Stimulated activated CD8-positive, alpha-beta memory T cell treated with anti-CD3 and anti-CD28 coated beads, Interleukin-12 subunit alpha, Interleukin-12 subunit beta, amount 100 ng/mL, for 24 hours (primary cell): ENCODE results near the gene CASP10.
A peak's percentile ranks its signal among the peaks of the same experiment; 100 is the strongest.

Source experiments
- DNase-seq: peaks from one replicate; pipeline ENCODE4 v3.0.0-alpha.2; 2020; ENCODE audit errors: extremely low read depth

Gene CASP10

GRCh38 chr2:201196003-201196402, 13.1 kb downstream of the CASP10 start:
- no peak for DNase-seq

DNA sequence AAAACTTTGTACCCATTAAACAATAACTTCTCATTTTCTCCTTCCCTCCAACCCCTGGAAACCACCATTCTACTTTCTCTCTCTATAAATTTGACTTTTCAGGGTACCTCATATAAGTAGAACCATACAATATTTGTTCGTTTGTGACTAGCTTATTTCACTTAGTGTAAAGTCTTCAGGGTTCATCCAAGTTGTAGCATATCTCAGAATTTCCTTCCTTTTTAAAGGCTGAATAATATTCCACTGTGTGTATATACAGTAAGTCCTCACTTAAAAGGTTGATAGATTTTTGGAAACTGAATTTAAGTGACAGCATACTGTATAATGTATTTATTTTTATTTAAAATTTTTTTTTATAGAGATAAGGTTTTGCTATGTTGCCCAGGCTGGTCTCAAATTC, 13.9 kb downstream of the CASP10 start:
- DNase-seq: no peak

DNA sequence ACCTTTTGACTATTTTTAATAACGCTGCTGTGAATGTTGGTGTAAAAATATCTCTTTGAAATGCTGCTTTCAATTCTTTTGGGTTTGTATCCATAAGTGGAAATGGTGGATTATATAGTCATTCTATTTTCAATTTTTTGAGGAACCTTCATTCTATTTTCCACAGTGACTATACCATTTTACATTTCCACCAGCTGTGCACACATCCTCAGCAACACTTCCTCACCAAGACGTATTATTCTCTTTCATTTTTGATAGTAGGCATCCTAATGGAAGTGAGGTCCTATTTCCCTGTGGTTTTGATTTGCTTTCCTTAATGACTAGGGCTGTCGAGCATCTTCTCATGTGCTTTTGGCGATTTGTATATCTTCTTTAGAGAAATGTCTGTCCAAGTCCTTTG, 14.8 kb downstream of the CASP10 start:
- DNase-seq: no peak

DNA sequence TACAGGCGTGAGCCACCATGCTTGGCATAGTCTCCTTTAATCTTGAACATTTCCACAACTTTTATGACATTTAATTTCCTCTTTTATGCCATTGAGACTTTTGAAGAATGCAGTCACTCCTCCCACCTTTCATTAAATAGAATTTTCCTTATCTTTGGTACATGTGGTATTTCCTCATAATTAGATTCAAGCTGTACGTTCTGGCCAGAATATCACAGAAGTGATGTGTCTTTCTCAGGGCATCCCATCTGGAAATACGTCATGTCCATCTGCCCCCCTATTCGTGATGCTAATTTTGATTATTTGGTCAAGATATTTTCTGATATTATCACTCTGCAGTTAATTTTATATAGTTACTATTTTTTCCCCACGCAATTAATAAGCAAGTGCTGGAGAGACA, 16.9 kb downstream of the CASP10 start:
- no peak for DNase-seq

DNA sequence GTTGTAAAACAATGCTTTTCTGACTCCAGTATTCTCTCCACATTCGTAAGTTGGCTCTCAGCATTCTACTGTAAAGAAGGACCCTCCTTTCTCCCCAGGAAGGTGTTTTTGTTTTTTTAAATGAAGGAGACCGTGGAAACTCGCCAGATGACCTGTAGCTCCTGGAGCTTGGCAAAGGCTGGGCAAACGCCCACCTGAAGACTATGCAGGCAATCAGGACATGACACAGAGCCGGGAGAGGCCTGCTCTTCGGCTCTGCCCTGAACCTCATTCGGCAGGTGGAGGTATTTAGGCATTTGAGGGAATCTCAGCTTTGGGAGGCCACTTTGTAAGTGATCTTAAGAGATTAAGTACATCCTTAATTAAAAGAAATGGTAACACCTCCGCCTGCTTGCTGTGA, 17.4 kb downstream of the CASP10 start:
- DNase-seq: no peak

DNA sequence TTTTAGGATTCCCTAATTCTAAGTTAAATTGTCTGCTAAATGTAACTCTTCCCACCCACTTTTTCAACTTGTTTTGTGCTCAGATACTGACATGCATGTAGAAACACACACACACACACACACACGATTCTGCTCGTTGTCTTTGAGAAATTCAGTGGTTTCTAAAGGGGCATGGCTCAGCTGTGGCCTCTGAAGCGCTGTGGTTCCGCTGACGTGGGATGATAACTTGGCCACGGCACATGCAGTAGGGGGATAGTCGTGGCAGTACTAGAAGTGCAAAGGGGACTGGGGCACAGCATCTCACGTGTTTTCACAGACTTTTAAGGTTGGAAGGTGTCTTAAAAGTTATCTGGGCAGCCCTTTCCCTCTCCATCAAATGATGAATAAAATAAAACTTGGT, 18.4 kb downstream of the CASP10 start:
- no peak for DNase-seq

GRCh38 chr2:201203916-201204654, 21.1 kb downstream of the CASP10 start:
- DNase-seq: no peak

DNA sequence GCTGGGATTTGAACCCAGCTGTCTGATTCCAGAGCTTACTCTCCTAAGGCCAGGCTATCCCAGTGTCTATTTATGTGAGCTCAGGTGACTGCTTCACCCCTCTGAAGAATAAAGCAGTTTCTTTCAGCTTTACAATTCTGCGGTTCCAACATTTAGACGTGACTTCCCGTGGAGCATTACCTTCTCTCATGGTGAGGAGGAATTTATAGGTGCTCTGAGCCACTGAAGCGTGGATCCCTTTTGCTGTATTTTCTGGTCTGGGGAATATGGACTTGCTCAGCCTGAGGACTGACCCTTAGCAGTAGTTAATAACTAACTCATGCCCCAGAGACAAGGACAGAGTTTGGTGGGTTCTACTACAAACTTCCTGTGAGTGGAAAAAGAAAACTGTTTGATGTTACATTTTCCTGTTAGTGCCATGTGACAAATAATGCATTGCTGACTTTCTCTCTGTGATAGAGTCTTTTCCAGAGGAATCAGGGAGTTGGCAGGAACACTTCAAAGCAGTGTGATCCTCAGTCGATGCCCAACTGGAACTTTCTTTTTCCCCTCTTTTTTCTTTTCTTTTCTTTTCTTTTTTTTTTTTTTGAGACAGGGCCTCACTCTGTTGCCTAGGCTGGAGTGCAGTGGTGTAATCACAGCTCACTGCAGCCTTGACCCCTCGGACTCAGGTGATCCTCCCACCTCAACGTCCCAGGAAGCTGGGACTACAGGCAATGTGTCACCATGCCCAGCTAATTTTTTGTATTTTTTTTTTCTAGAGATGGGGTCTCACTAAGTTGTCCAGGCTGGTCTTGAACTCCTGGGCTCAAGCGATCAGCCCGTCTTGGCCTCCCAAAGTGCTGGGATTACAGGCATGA, 21.9 kb downstream of the CASP10 start:
- no peak for DNase-seq

DNA sequence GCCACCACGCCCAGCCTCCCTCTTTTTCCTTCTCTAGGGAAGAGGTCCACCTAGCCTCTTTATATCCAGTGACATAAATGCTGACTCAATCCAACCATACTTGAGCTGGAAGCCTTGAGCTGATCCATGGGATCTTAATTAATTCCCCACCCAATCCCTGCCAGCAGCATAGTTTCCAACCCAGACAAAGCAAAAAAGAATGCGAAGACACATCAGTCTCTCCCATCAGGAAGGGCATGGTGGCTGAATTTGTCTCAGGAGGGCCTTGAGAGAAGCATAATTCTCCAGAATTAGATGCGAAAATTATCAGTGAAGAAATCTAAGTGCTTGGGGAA, 22.5 kb downstream of the CASP10 start:
- no peak for DNase-seq

DNA sequence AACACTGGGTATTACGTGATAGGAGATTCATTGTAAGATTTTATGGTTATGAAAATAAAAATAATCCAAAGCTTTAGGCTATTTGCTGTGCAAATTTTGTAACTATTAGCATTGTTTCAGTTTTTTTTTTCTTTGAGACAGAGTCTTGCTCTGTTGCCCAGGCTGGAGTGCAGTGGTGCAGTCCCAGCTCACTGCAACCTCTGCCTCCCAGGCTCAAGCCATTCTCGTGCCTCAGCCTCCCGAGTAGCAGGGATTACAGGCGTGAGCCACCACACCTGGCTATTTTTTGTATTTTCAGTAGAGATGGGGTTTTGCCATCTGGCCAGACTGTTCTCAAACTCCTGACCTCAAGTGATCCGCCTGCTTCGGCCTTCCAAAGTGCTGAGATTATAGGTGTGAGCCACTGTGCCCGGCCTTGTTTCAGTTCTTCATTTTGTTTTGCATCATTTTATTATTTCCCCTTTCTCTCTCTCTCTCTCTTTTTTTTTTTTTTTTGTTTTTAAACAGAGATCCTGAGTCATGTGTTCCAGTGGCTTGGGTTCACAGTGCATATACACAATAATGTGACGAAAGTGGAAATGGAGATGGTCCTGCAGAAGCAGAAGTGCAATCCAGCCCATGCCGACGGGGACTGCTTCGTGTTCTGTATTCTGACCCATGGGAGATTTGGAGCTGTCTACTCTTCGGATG, 25.8 kb downstream of the CASP10 start:
- DNase-seq: no peak

DNA sequence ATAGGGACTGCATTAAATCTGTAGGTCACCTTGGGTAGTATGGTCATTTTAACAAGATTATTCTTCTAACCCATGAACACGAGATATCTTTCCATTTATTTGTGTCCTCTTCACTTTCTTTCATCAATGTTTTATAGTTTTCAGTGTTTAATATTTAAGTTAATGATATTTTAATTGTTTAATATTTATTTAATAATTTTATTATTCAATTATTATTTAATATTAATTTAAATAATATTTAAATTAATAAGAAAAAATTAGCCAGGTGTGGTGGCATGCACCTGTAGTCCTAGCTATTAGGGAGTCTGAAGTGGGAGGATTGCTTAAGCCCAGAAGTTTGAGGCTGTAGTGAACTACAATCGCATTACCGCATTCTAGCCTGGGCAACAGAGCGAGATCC, 33.0 kb downstream of the CASP10 start:
- no peak for DNase-seq

DNA sequence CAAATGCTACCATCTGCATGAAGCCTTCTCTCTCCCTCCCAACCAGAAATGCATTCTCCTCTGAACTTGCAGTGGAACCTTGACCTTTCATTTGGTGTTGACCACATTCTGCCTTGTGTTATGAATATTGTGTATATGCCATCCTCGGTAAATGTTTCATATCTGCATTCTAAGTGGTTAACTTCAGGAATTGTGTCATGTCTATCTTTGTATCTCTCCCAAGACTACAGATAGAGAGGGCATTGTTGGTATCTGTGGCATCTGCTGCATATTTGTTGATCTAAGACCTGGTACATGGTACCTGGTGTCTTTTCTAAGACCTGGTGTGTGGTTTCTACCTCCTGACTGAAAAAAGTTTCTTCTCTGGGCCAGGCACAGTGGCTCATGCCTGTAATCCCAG, 34.0 kb downstream of the CASP10 start:
- DNase-seq: no peak

GRCh38 chr2:201218780-201219179, 35.8 kb downstream of the CASP10 start:
- DNase-seq: no peak

DNA sequence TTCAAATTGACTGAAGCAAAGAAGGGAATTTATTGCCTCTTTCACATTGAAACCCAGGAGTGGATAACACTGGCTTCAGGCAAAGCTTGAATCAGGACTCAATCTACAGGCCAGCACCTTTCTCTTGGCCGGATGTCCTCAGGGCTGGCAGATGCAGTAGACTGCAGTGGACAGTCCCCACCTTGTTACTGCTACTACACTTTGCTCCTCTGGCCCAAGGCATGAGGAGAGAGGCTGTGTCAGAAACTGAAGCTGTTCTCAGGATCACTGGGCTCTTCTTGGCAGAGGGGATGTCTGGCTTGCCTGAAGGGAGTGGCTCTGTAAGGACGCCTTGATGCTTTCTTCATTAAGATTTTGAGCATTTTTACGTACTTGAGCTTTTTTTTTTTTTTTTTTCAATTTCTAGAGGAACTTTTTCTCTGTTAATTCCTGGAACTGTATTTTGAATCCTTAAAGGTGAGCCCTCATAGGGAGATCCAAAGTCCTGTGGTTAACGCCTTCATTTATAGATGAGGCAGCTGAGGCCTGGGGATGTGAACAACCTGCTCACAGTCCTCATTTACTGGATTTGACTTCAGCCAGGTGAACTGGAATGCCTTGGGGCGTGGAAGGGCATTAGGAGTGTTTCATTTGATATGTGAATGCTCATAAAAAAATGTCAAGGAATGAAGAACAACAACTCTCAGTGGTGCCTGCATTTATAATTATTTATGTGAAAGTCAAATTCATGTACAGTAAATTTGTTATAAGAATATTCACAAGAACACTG, 36.6 kb downstream of the CASP10 start:
- DNase-seq: no peak

GRCh38 chr2:201220102-201220570, 37.2 kb downstream of the CASP10 start:
- DNase-seq: no peak

DNA sequence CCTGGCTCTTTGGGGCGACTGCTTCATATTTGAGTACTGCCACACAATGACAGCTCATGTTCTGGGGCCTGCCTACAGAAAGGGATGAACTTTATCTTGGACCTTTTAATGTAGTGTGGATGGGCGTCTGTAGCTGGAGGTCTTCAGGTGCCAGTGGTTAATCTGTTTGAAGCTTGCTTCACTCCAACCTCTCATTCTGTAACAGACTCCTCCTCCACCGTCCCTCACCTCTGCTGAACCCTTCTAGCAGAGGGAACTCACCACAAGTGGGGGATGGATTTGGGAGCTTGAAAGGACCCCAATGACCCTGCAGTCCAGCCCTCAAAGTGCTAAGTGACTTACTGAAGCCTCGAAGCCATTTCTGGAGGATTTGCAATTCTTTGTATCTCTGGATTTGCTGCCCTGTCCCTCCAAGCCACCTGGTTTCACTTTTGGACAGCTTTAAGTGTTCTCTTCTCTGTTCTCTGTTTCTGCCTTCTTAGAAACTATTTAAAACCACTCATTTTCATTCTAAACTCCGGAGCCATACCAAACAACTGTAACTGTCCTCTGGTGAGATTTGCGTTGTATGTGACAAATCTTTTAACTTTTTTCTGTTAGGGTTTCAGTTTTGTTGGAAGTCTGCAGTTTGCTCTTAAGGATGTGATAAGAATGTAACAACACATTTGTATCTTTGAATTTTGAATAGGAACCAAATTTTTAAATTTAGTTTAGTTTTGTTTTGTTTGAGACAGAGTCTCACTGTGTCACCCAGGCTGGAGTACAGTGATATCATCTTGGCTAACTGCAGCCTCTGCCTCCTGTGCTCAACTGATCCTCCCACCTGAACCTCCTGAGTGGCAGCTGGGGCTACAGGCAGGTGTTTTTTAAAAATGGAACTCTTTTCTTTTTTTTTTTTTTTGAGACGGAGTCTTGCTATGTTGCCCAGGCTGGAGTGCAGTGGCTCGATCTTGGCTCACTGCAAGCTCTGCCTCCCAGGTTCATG, 40.4 kb downstream of the CASP10 start:
- DNase-seq: no peak

GRCh38 chr2:201228271-201228911, 45.5 kb downstream of the CASP10 start:
- DNase-seq: no peak

DNA sequence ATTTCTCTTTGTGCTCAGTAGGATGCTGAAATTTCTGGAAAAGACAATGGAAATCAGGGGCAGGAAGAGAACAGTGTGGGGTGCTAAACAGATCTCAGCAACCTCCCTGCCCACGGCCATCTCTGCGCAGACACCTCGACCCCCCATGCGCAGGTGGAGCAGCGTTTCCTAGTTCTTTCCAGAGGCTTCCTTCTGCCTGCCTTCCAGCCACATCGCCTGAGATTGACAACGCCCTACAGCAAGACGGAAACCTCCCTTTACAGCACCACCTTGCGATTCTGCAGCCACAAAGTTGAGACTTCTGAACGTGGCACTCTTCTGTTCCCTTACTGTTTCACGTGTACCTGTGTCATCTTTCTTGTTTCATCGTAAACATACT, 46.0 kb downstream of the CASP10 start:
- no peak for DNase-seq

DNA sequence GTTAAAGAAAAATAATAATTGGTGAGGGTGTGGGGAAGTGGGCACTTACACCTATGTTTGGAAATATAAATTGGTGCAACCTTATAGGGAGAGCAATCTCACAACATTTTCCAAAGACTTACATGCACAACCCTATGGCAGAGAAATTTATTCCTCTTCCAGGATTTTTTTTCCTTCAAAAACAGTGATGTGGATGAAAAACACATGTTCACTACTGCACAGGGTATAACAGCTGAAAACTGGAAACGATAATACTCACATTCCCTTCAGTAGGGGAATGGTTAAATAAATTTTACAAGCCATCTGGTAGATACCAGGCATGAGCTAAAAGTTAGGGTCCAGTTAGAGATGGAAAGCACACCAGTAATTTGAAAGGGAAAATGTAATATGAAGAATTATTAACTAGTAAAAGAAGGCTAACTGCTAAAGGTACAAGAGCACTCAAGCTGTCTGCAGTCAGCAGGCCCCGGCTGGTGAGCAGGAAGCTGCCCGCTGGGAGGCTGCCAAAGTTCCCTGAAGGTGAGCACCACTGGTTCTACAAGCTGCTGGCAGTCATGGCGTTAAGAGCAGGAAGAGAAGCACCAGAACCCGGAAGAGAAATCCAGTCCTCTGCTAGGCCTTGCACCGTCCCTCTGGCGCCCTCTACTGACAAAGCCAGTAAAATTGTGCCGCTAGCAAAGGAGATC, 49.0 kb downstream of the CASP10 start:
- peak; percentile 75 for DNase-seq

DNA sequence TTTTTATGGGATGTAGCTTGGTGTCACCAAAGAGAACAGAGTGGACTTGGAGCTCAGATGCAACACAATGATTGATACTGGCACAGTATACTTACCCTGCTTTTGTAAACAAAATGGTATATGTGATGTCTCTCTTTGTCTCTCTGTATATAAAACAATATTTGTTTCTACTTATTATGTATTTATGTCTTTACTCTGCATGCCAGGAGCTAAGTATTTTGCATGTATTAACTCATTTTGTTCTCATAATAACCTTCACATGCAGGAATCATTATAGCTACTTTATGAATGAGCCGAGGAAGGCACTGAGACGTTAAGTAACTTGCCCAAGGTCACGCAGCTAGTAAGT, 49.5 kb downstream of the CASP10 start:
- no peak for DNase-seq
